Liver (tissue), 3 donors: ENCODE measurements around the gene SPTBN1.

Source experiments
- ATF3 ChIP-seq: IDR thresholded peaks from 2 replicates; pipeline ENCODE4 v1.6.1; 2016; ENCODE audit warnings: antibody characterized with exemption
- CTCF ChIP-seq: fragments of 150-350 bp; IDR thresholded peaks from 2 replicates; pipeline ENCODE4 v1.5.1; 2017; ENCODE audit warnings: improper control_type of control experiment, low read depth, low read length; ENCODE audit not compliant: missing input control
- HNF4G ChIP-seq: IDR thresholded peaks from 2 replicates; pipeline ENCODE4 v1.6.1; 2016; ENCODE audit warnings: antibody characterized with exemption
- RAD21 ChIP-seq, 2 donors: IDR thresholded peaks; 2 replicates each; pipeline ENCODE4 v1.6.1; 2016; ENCODE audit warnings: antibody characterized with exemption in 2 of 2, mild to moderate bottlenecking in 2 of 2
- REST ChIP-seq: IDR thresholded peaks from 2 replicates; pipeline ENCODE4 v1.6.1; 2016; ENCODE audit warnings: antibody characterized with exemption, mild to moderate bottlenecking
- RXRA ChIP-seq, 2 donors: IDR thresholded peaks; 2 replicates each; pipeline ENCODE4 v1.6.1; 2017 to 2018; ENCODE audit warnings: antibody characterized with exemption in 2 of 2, mild to moderate bottlenecking in 1 of 2
- SP1 ChIP-seq: IDR thresholded peaks from 2 replicates; pipeline ENCODE4 v1.6.1; 2018; ENCODE audit warnings: antibody characterized with exemption, mild to moderate bottlenecking
- TAF1 ChIP-seq: conservative IDR thresholded peaks from 2 replicates; pipeline ENCODE4 v1.6.1; 2016; ENCODE audit warnings: antibody characterized with exemption, mild to moderate bottlenecking
- YY1 ChIP-seq: IDR thresholded peaks from 2 replicates; pipeline ENCODE4 v1.6.1; 2016; ENCODE audit warnings: antibody characterized with exemption, mild to moderate bottlenecking
- ZBTB33 ChIP-seq: IDR thresholded peaks from 2 replicates; pipeline ENCODE4 v1.6.1; 2016; ENCODE audit warnings: antibody characterized with exemption
- TF ChIP-seq, protein P1 (sequence below): IDR thresholded peaks from 2 replicates; pipeline ENCODE4 v1.6.1; 2016; ENCODE audit warnings: antibody characterized with exemption
- donor health status: healthy.
- donor health status: healthy.

GRCh38 chr2:54671010-54671409 lies 214.9 kb downstream of the SPTBN1 start:
- TF ChIP-seq CTCF = no peak
- no peak for TF ChIP-seq HNF4G
- TF ChIP-seq YY1 = no peak
- TF ChIP-seq SP1 = no peak
- no peak for TF ChIP-seq ZBTB33
- TF ChIP-seq, protein P1, sequence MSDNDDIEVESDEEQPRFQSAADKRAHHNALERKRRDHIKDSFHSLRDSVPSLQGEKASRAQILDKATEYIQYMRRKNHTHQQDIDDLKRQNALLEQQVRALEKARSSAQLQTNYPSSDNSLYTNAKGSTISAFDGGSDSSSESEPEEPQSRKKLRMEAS = no peak
- TF ChIP-seq ATF3 = no peak
- TF ChIP-seq REST = no peak
- TF ChIP-seq RXRA (IDR thresholded peaks at IDR 0.05) = no peak
- no peak for TF ChIP-seq RAD21 (IDR thresholded peaks at IDR 0.05)
- TF ChIP-seq TAF1 = no peak
